GM18520 (cell line): ENCODE data around the gene HLTF.
"Not testable (repeated sequence)": the region's sequence is repeated elsewhere in the genome, so short reads cannot be mapped to it uniquely, and the experiment has no call there.

Experiments used
- ATAC-seq: cut with Tn5 transposase; IDR thresholded peaks from one replicate; pipeline ENCODE4 v1.9.1; 2021; ENCODE audit not compliant: unreplicated experiment

The HLTF gene

DNA sequence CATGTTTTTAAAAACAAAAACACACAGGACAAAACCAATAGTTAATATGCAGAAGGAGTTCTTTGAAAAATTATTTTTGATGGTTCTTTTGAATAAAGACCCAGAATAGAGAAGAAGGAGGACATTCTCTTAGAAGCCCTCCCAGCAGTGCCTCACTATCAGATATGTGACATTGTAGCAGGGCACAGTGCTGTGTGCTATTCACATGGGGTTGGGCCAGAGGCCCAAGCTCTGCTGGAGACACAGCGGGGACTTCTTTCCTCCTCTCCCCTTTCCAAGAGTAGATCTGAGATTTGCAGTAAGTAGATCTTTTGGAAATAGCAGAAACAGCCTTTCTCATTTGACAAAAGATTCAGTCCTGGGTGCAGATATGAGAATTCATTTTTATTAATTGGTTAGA lies 88.7 kb downstream of the HLTF start:
- no peak for ATAC-seq

DNA sequence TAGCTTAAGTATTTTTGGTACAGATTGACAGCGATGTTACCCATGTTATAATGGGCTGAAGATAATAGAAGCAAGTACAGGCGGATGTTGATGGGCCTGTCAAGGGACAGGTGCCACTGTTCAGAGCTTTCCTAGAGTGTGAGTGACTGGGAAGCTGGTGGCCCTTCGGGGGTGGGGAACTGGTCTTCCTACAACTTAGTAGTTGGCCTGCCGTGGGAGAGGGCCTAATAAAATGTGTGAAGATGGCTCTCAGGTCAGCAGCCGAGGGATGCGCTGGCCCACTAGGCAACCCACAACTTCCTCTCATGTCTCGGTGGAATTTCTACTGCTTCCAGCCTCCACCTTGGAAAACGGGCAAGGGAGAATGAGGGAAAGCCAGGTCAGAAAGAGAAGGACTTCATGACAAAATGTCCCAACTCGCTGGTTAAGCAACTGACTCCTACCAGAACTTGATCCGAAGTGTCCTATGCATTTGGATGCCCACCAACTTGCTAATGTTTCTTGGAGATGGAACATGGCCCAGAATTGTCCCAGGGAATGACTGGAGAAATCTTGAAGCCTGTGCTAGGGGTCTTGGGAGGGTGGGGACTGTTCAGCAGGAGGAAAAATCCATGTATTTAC lies 93.6 kb downstream of the HLTF start:
- ATAC-seq, result no peak

DNA sequence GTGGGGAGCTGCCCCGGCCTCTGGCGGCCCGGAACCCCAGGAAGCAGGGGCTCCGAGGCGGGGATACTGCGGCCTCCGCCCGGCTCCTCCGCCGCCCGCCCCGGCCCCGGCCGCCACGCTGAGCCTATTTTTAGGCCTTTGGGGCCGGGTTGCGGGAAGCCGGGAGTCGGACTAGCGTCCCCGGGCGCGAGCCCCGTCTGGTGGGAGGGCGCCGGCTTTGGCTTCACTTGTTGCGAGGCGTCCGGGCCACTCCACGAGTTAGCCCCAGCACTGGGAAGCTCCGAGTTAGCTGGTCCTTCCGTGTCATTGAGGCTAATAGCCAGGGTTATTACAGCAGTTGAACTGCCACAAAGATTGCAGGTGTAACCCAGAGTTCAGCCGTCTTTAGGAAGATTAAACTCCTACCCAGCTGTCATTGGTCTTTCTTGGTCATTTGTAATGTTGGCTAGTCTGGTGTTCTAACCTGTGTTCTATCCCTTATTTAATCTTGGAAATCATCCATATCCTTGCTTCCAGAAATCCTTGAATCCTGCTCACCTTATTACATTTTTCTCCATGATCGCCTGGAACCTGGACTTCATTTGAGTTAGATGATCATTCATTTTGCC lies 94.2 kb downstream of the HLTF start:
- ATAC-seq, result peak; percentile 6

DNA sequence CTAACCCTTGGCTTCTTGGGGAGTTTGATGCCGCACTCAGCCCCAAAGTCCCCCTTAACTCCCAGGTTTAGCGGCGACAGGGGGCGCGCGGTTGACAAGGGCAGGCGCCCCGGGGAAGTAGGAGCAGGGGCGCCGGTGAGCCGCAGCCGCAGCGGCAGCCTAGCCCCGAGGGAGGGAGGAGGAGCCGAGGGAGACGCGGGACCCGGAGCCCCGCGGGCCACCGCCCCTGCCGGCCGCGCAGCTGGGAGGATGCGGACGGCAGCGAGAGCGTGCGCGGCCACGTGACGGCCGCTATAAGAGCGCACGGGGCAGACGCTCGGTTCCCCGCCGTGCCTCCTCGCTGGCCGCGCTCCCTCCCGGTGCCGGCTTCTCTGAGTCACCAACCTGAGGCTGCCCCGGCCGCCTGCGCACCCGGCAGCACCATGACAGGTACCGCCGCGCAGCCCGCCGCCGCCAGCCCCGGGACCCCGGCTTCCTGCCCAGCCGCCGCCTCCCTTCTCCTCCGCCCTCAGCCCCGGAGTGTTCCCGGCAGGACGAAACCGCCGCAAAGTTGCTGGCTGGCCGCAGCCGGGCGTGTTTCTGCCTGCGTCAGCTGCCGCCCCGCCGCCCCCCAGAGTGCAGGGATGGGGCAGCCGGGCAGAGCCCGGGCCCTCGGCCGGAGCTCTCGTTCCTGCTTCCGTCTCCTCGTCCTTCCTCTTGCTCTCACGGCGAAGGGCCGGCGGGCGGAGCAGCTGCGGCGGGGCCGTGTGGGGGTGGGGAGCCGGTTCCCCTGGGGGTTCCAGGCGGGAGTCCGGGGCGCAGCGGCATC lies 94.9 kb downstream of the HLTF start, which contains the start of gene GYG1:
GYG1 (plus strand) TSS at position 322 of the 808 bp plus-strand sequence; CDS start at position 423, 101 bp downstream.
- peak; percentile 90 for ATAC-seq

DNA sequence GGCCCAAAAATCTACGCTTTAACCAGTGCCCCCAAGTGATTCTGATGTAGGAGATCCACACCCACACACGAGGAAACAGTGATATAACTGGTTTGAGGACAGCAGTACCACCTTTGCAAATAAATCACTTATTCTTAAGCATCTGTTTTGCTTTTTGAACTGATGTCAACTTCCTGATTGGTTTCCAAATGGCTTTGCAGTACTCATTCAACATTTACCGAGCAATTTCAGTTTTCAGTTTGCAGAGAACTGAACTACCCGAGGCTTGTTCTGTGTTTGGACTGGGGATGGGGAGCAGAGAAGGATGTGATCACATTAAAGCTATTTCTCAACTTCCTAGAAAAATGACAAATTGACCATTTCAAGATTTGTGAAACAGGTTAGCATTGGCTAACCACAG lies 96.1 kb downstream of the HLTF start:
- ATAC-seq, result no peak

DNA sequence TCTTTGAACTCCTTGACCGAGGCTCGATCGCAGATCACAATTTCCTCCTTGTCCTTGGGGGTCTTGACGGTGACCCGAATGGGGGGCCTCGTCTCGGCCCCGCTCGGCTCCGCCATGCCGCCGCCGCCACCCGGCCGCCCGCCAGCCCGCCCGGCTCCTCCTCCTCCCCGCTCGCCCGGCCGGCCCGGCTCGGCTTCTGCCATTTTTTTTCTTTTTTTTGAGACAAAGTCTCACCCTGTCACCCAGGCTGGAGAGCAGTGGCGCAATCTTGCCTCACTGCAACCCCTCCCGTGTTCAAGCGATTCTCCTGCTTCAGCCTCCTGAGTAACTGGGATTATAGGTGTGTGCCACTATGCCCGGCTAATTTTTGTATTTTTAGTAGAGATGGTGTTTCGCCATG lies 98.8 kb downstream of the HLTF start:
- ATAC-seq, result not testable (repeated sequence)

DNA sequence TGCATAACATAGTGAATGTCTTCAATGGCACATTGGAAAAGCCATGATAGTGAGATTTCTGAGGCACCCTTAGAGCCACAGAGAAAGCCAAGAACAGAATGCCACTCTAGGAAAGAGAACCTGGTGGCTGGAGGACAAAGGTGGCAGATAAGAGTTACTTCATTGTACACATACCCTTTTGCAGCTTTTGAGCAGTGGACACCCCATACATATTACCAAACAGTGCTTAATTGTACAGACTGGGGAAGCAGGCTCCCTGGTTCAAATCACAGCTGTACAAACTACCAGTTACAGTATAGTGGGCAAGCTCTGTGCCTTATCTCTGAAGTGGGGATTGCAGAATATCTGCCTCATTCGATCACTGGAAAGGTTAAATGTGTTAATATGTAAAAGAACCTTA lies 105.1 kb downstream of the HLTF start:
- ATAC-seq, result no peak
